KMS-11 (cell line): ENCODE results near the gene TMEM120A.
"Not testable (repeated sequence)": the region's sequence is repeated elsewhere in the genome, so short reads cannot be mapped to it uniquely, and the experiment has no call there.

Experiments
- H2AFZ ChIP-seq: fragments of 200-600 bp; sonication (generic); 2 replicates; pipeline ENCODE4 v1.6.1; 2016; ENCODE audit warnings: antibody characterized with exemption, mixed run types, low read depth
- H3K27ac ChIP-seq: fragments of 200-600 bp; sonication (generic); 2 replicates; pipeline ENCODE4 v1.6.1; 2016; ENCODE audit warnings: mild to moderate bottlenecking, mixed run types
- H3K27me3 ChIP-seq: fragments of 200-600 bp; sonication (generic); 2 replicates; pipeline ENCODE4 v1.6.1; 2017; ENCODE audit warnings: mild to moderate bottlenecking, low read depth, mixed run types, moderate library complexity; ENCODE audit not compliant: insufficient read depth
- H3K36me3 ChIP-seq: fragments of 200-600 bp; sonication (generic); 2 replicates; pipeline ENCODE4 v1.6.1; 2017; ENCODE audit warnings: mild to moderate bottlenecking, mixed run types; ENCODE audit not compliant: insufficient read depth
- H3K4me1 ChIP-seq: fragments of 200-600 bp; sonication (generic); 2 replicates; pipeline ENCODE4 v1.6.1; 2016; ENCODE audit warnings: mild to moderate bottlenecking, low read depth, mixed run types; ENCODE audit not compliant: poor library complexity, severe bottlenecking
- H3K4me2 ChIP-seq: fragments of 200-600 bp; sonication (generic); 2 replicates; pipeline ENCODE4 v1.7.0; 2016; ENCODE audit warnings: mild to moderate bottlenecking, mixed run types
- H3K4me3 ChIP-seq: fragments of 200-600 bp; sonication (generic); IDR thresholded peaks from 2 replicates; pipeline ENCODE4 v1.6.1; 2017; ENCODE audit warnings: low read depth, low read length, mixed read lengths; ENCODE audit not compliant: insufficient read depth
- H3K79me2 ChIP-seq: fragments of 200-600 bp; sonication (generic); 2 replicates; pipeline ENCODE4 v1.6.1; 2016; ENCODE audit warnings: low read depth, mixed run types; ENCODE audit not compliant: insufficient read depth
- H3K9ac ChIP-seq: fragments of 200-600 bp; sonication (generic); 2 replicates; pipeline ENCODE4 v1.6.1; 2016; ENCODE audit warnings: mild to moderate bottlenecking, mixed run types
- H4K20me1 ChIP-seq: fragments of 200-600 bp; sonication (generic); 2 replicates; pipeline ENCODE4 v1.6.1; 2016; ENCODE audit warnings: mild to moderate bottlenecking, mixed run types; ENCODE audit not compliant: insufficient read depth
- CTCF ChIP-seq: fragments of 200-600 bp; sonication (generic); conservative IDR thresholded peaks from 2 replicates; pipeline ENCODE4 v1.6.1; 2017; ENCODE audit warnings: low read depth, mild to moderate bottlenecking, antibody characterized with exemption, low read length, moderate library complexity, mixed read lengths

TMEM120A gene

DNA sequence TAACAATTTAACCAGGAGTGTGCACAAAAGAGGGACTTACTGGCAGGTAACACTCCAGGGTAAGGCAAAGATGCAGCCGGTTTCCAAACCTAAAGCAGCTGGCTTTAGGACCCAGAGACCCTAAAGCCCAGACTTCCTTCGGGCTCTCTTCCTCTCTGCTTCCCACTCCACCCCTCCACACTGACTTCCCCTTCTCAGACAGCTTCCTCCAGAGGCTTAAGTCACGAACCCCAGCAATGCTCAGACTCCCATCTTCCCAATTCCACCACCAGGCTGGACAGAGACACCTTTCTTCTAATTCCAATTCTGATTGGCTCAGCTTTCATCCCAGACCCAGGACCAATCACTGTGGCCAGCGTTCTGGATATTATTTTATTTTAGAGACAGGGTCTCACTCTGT is 28.6 kb upstream of the TMEM120A start:
- no peak overlapping the region for H2AFZ ChIP-seq
- H3K4me3 ChIP-seq = no peak overlapping the region

DNA sequence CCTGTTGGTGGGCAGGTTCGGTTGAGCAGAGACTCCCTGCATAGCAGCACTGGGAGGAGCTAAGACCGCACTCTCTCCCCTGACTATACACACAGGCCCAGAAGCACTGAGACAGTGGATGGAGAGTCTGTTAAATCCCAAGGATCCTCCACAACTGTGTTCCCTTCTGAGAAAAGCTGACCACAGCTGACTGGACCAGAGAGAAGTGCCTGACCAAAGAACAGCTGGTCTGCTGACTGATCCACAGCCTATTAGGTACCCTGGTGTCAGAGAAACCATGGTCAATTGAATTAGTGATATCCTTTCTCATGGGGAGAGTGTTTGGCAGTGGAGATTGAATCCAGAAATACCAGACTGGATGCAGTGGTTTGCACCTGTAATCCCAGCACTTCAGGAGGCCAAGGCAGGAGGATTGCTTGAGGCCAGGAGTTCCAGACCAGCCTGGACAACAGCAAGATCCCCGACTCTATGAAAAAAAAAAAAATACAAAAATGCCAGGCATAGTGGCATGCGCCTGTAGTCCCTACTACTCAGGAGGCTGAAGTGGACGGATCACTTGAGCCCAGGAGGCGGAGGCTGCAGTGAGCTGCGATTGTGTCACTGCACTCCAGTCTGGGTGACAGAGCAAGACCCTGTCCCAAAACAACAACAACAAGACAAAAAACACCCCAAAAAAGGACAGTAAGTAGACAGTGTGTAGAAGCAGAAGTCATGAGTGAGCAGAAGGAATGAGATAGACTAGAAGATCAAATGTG is 27.8 kb upstream of the TMEM120A start:
- Histone ChIP-seq H3K79me2 (no peaks in the 10 kb centered on the region), H3K4me2 (no peak overlapping the region), H3K36me3 (no peaks in the 10 kb centered on the region), H3K4me3 (no peak overlapping the region), H3K27ac (no peak overlapping the region), H3K4me1 (peaks cover 21% of the 10 kb centered on the region), H3K9ac (no peak overlapping the region), H3K27me3 (no peaks in the 10 kb centered on the region), H4K20me1 (no peaks in the 10 kb centered on the region), H2AFZ (no peak overlapping the region)
- no peak for TF ChIP-seq CTCF

More for the DNA sequence above, 28.6 kb upstream of the TMEM120A start:
- no peak for TF ChIP-seq CTCF
- Histone ChIP-seq H3K27ac (no peak overlapping the region), H3K4me2 (no peak overlapping the region), H4K20me1 (no peaks in the 10 kb centered on the region), H3K79me2 (no peaks in the 10 kb centered on the region), H3K36me3 (no peaks in the 10 kb centered on the region), H3K9ac (no peak overlapping the region), H3K4me1 (peaks cover 21% of the 10 kb centered on the region), H3K27me3 (no peaks in the 10 kb centered on the region)

DNA sequence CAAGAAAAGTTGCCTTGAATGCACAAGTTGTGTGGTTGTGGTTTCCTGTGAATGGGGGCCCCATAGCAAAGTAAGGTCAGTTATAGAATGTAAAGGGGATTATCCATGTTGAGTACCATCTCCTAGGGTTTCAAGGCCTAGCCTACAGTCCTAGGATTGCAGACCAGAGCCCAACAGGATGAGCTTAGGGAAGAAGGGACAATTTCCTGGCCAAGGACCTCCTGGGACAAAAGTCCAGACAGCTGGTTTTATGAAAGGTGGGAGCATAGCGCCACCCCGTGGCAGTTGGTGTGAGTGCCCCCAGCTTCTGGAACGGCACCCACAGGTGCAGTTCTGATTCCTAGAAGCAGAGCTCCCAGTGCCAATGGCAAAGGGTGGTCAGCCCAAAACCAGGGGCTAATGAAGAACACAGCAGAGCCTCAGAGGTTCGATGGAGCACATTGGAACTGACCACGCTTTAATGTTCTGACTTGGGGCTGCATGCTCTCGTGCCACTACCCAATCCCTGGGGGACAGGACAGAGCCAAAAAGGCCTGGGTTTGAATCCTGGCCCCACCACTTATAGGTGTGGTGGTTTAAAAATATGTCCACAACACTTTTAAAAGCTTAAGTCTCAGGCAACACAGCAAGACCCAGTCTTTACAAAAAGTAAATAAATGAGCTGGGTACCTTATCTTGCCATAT is 25.8 kb upstream of the TMEM120A start:
- Histone ChIP-seq H2AFZ (no peak overlapping the region), H3K36me3 (no peaks in the 10 kb centered on the region), H3K79me2 (no peaks in the 10 kb centered on the region), H4K20me1 (no peaks in the 10 kb centered on the region), H3K27me3 (no peaks in the 10 kb centered on the region), H3K9ac (no peak overlapping the region), H3K4me2 (peak overlapping the region; percentile 77), H3K4me1 (peaks cover 27% of the 10 kb centered on the region), H3K27ac (no peak overlapping the region), H3K4me3 (no peak overlapping the region)
- peak; percentile 99 for TF ChIP-seq CTCF

GRCh38 chr7:76018520-76018919 is 24.1 kb upstream of the TMEM120A start:
- not testable (repeated sequence) for H3K9ac ChIP-seq, H3K4me3 ChIP-seq, H3K27ac ChIP-seq, H3K36me3 ChIP-seq, H2AFZ ChIP-seq, H3K79me2 ChIP-seq, H3K27me3 ChIP-seq, H4K20me1 ChIP-seq, H3K4me2 ChIP-seq
- peaks cover 27% of the 10 kb centered on the region for H3K4me1 ChIP-seq
